K562 (cell line): ENCODE data around the gene CRACR2B. TPM values are rescaled to one million over a fixed set of nuclear protein-coding genes. Genes with fewer than 3 reads are reported as not detected.

Experiments
- ERF ChIP-seq: fragments of 450-650 bp; formaldehyde crosslinking; IDR thresholded peaks from 2 replicates; pipeline ENCODE4 v1.4.0; 2020; ENCODE audit warnings: mild to moderate bottlenecking, mixed read lengths
- FOXM1 ChIP-seq, 2 experiments: fragments of 450-650 bp in 1 of 2; sonication (generic) in 1 of 2; formaldehyde crosslinking in 1 of 2; IDR thresholded peaks; 2 replicates each; pipeline versions ENCODE4 v1.6.1 to v1.9.0; 2017 to 2022; ENCODE audit warnings: low read depth in 2 of 2, mild to moderate bottlenecking in 2 of 2, missing genetic modification reagents in 1 of 2, moderate library complexity in 1 of 2
- HNRNPK ChIP-seq: fragments of 200-400 bp; formaldehyde crosslinking; IDR thresholded peaks from one replicate; pipeline ENCODE4 v1.6.1; 2018; ENCODE audit warnings: mild to moderate bottlenecking, low read depth, low read length; ENCODE audit not compliant: poor library complexity, severe bottlenecking
- HNRNPL ChIP-seq: fragments of 200-400 bp; formaldehyde crosslinking; IDR thresholded peaks from 2 replicates; pipeline ENCODE4 v1.6.1; 2017; ENCODE audit warnings: low read depth, mild to moderate bottlenecking, low read length
- ILK ChIP-seq: fragments of 450-650 bp; IDR thresholded peaks from 2 replicates; pipeline ENCODE4 v1.6.1; 2016; ENCODE audit warnings: missing genetic modification characterization, low read depth, mild to moderate bottlenecking, missing compliant biosample characterization, moderate library complexity, borderline replicate concordance
- IRF2 ChIP-seq: sonication (generic); formaldehyde crosslinking; IDR thresholded peaks from 2 replicates; pipeline ENCODE4 v1.8.1; 2022; ENCODE audit warnings: mild to moderate bottlenecking, missing genetic modification reagents
- LCOR ChIP-seq: sonication (generic); formaldehyde crosslinking; IDR thresholded peaks from 2 replicates; pipeline ENCODE4 v1.8.0; 2022; ENCODE audit warnings: mild to moderate bottlenecking, missing genetic modification reagents
- MTA3 ChIP-seq: fragments of 450-650 bp; formaldehyde crosslinking; IDR thresholded peaks from 2 replicates; pipeline ENCODE4 v1.6.1; 2017; ENCODE audit warnings: mild to moderate bottlenecking, borderline replicate concordance
- NR3C1 ChIP-seq: sonication (generic); formaldehyde crosslinking; IDR thresholded peaks from 2 replicates; pipeline ENCODE4 v1.8.1; 2022; ENCODE audit warnings: missing genetic modification reagents
- NRF1 ChIP-seq, 2 experiments: fragments of 450-650 bp; IDR thresholded peaks in 1 of 2; conservative IDR thresholded peaks in 1 of 2; 2 replicates each; pipeline ENCODE4 v1.6.1; 2014; ENCODE audit warnings: mild to moderate bottlenecking in 2 of 2
- PHF21A ChIP-seq: fragments of 450-650 bp; IDR thresholded peaks from 2 replicates; pipeline ENCODE4 v1.6.1; 2017; ENCODE audit warnings: low read depth, borderline replicate concordance
- POLR2A ChIP-seq: fragments of 450-650 bp; conservative IDR thresholded peaks from 2 replicates; pipeline ENCODE4 v1.6.1; 2016
- RB1 ChIP-seq: fragments of 450-650 bp; IDR thresholded peaks from 2 replicates; pipeline ENCODE4 v1.6.1; 2017; ENCODE audit warnings: low read depth, mild to moderate bottlenecking
- RBM39 ChIP-seq: fragments of 200-400 bp; formaldehyde crosslinking; optimal IDR thresholded peaks from 2 replicates; pipeline ENCODE3; 2018; ENCODE audit warnings: low read depth, low read length
- SP1 ChIP-seq: sonication (generic); formaldehyde crosslinking; IDR thresholded peaks from 2 replicates; pipeline ENCODE4 v1.8.1; 2022; ENCODE audit warnings: mild to moderate bottlenecking, missing genetic modification reagents
- SUPT5H ChIP-seq: fragments of 450-650 bp; IDR thresholded peaks from 2 replicates; pipeline ENCODE4 v1.6.1; 2016
- ZBTB17 ChIP-seq: fragments of 450-650 bp; formaldehyde crosslinking; IDR thresholded peaks from 2 replicates; pipeline ENCODE4 v1.4.0; 2020; ENCODE audit warnings: mild to moderate bottlenecking
- ZNF263 ChIP-seq: sonication (generic); formaldehyde crosslinking; IDR thresholded peaks from 2 replicates; pipeline ENCODE4 v1.8.0; 2022; ENCODE audit warnings: mild to moderate bottlenecking, missing genetic modification reagents, borderline replicate concordance
- ZNF445 ChIP-seq: fragments of 250-450 bp; sonication (Bioruptor Pico); IDR thresholded peaks from 2 replicates; pipeline ENCODE4 v1.4.0; 2020; ENCODE audit warnings: low read depth, mild to moderate bottlenecking, moderate library complexity
- ZNF589 ChIP-seq: fragments of 200-800 bp; sonication (Bioruptor generic); IDR thresholded peaks from 2 replicates; pipeline ENCODE4 v1.6.1; 2016; ENCODE audit warnings: low read depth, missing genetic modification characterization, missing compliant biosample characterization
- ZNF79 ChIP-seq: fragments of 250-450 bp; sonication (Bioruptor Pico); IDR thresholded peaks from 2 replicates; pipeline ENCODE4 v1.4.0; 2020; ENCODE audit warnings: low read depth, mild to moderate bottlenecking, moderate library complexity
- polyA plus RNA-seq, 8 experiments: library from polyadenylated mRNA; depleted of rRNA in 4 of 8; stranded (reverse) in 5 of 8; unstranded in 3 of 8; fragments of >200 nt; fragmentation: Nextera tagmentation in 2 of 8; fragmentation: Illumina TruSeq in 1 of 8; extraction: Ambion mirVana in 2 of 8; extraction: Trizol in 1 of 8; gene quantifications; 2 replicates each; pipeline versions ENCODE4 v1.2.1 to v1.2.3, GENCODE V29; 2011 to 2014; ENCODE audit warnings: inconsistent platforms in 1 of 8, missing spikeins in 1 of 8
- total RNA-seq, 7 experiments: library from RNA; depleted of rRNA in 6 of 7; stranded (reverse); fragments of >200 nt in 6 of 7; fragmentation: Illumina TruSeq in 2 of 7; extraction: Trizol in 2 of 7; gene quantifications; 2 replicates each; pipeline versions ENCODE4 v1.2.1 to v1.2.3, GENCODE V29; 2011 to 2021; ENCODE audit warnings: low replicate concordance in 1 of 7
- TF ChIP-seq, protein P1 (sequence below): fragments of 250-450 bp; sonication (Bioruptor Pico); IDR thresholded peaks from 2 replicates; pipeline ENCODE4 v1.4.0; 2020
- TF ChIP-seq, protein P2 (sequence below), 2 experiments: fragments of 450-650 bp; conservative IDR thresholded peaks; 2 replicates each; pipeline ENCODE4 v1.6.1; 2017; ENCODE audit warnings: mild to moderate bottlenecking in 2 of 2, moderate library complexity in 2 of 2

Gene CRACR2B
- total and polyA plus RNA-seq, 9 of the 15 experiments (the other 6 are each of a cell fraction or from before 2014, with no cell fraction given) = 0.10 to 51.0 (median 6.0) TPM

DNA sequence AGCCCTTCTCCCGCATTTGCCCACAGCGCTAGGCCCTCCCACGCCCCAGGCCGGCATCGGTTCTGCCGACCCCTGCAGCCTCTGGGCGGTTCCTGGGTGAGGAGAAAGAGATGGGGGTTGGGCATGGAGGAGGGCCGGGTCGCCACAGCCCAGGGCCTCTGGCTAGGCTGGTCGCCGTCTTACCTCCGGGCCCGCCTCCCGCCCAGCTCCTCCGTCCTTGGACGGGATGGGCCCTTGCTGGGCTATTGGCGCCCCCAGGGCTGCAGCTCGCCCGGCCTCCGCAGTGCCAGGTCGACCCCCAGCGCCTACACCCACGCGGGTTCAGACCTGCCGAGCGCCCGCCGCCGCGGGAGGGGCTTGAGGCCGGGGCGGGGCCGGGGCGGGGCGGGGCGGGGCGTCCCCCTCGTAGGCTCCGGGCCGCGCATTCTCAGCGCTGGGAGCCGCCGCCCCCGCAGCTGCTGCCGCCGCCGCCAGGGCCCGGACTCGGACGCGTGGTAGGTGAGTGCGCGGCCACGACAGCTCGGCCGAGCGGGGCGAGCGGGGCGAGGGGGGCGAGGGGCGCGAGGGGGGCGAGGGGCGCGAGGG is 4.9 kb downstream of the CRACR2B start, which contains the start of gene CD151 (continued):
- TF ChIP-seq ZBTB17 (CRISPR knock-in tag) (no peak), ILK (tag) (no peak), FOXM1 (IDR thresholded peaks at IDR 0.05; ENCODE audit: low read depth) (no peak), FOXM1 (CRISPR knock-in tag; IDR thresholded peaks at IDR 0.05; ENCODE audit: low read depth) (no peak), SP1 (CRISPR knock-in tag) (peak; percentile 50; the same call in 1 of the 2 replicates), ZNF445 (CRISPR knock-in tag) (no peak), ZNF79 (CRISPR knock-in tag) (no peak), HNRNPK (no peak), PHF21A (no peak), HNRNPL (peak; percentile 56), ERF (CRISPR knock-in tag) (0 out of 2 replicates have a peak, but pooled peaks have one; percentile 54), ZNF263 (CRISPR knock-in tag) (0 out of 2 replicates have a peak, but pooled peaks have one; percentile 14), NR3C1 (CRISPR knock-in tag) (no peak), RBM39 (peak; percentile 46), MTA3 (peak; percentile 55; the same call in 1 of the 2 replicates), NRF1 (conservative IDR thresholded peaks at IDR 0.05 in 1 of 2, IDR thresholded peaks at IDR 0.05 in 1 of 2) (no peak), LCOR (0 out of 2 replicates have a peak, but pooled peaks have one; percentile 30), POLR2A (peak; percentile 57), SUPT5H (peak; percentile 52), ZNF589 (CRISPR knock-in tag) (no peak; the same call in 1 of the 2 replicates), IRF2 (CRISPR knock-in tag) (no peak), RB1 (peak; percentile 65)
- TF ChIP-seq, protein P1, sequence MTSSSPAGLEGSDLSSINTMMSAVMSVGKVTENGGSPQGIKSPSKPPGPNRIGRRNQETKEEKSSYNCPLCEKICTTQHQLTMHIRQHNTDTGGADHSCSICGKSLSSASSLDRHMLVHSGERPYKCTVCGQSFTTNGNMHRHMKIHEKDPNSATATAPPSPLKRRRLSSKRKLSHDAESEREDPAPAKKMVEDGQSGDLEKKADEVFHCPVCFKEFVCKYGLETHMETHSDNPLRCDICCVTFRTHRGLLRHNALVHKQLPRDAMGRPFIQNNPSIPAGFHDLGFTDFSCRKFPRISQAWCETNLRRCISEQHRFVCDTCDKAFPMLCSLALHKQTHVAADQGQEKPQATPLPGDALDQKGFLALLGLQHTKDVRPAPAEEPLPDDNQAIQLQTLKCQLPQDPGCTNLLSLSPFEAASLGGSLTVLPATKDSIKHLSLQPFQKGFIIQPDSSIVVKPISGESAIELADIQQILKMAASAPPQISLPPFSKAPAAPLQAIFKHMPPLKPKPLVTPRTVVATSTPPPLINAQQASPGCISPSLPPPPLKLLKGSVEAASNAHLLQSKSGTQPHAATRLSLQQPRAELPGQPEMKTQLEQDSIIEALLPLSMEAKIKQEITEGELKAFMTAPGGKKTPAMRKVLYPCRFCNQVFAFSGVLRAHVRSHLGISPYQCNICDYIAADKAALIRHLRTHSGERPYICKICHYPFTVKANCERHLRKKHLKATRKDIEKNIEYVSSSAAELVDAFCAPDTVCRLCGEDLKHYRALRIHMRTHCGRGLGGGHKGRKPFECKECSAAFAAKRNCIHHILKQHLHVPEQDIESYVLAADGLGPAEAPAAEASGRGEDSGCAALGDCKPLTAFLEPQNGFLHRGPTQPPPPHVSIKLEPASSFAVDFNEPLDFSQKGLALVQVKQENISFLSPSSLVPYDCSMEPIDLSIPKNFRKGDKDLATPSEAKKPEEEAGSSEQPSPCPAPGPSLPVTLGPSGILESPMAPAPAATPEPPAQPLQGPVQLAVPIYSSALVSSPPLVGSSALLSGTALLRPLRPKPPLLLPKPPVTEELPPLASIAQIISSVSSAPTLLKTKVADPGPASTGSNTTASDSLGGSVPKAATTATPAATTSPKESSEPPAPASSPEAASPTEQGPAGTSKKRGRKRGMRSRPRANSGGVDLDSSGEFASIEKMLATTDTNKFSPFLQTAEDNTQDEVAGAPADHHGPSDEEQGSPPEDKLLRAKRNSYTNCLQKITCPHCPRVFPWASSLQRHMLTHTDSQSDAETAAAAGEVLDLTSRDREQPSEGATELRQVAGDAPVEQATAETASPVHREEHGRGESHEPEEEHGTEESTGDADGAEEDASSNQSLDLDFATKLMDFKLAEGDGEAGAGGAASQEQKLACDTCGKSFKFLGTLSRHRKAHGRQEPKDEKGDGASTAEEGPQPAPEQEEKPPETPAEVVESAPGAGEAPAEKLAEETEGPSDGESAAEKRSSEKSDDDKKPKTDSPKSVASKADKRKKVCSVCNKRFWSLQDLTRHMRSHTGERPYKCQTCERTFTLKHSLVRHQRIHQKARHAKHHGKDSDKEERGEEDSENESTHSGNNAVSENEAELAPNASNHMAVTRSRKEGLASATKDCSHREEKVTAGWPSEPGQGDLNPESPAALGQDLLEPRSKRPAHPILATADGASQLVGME (CRISPR knock-in tag) = no peak
- TF ChIP-seq, protein P2, sequence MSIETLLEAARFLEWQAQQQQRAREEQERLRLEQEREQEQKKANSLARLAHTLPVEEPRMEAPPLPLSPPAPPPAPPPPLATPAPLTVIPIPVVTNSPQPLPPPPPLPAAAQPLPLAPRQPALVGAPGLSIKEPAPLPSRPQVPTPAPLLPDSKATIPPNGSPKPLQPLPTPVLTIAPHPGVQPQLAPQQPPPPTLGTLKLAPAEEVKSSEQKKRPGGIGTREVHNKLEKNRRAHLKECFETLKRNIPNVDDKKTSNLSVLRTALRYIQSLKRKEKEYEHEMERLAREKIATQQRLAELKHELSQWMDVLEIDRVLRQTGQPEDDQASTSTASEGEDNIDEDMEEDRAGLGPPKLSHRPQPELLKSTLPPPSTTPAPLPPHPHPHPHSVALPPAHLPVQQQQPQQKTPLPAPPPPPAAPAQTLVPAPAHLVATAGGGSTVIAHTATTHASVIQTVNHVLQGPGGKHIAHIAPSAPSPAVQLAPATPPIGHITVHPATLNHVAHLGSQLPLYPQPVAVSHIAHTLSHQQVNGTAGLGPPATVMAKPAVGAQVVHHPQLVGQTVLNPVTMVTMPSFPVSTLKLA (conservative IDR thresholded peaks at IDR 0.05) = peak in 1 of 2 experiments; percentile 31; a peak in 1 of 4 replicates
